Naive thymus-derived CD4-positive, alpha-beta T cell (primary cell): ENCODE data around the gene ACOX1. TPM values are rescaled to one million over a fixed set of nuclear protein-coding genes. Genes with fewer than 3 reads are reported as not detected.

ENCODE experiments used
- ATAC-seq: fragments of 150-1000 bp; cut with Tn5 transposase; 2 replicates; pipeline ENCODE4 v1.10.0; 2021; ENCODE audit warnings: mild to moderate bottlenecking, moderate library complexity
- CTCF ChIA-PET: fragments of 350-600 bp; sonication (Branson Sonifier 250); formaldehyde crosslinking; loops from one replicate; lab custom pipeline; 2021; ENCODE audit warnings: antibody characterized with exemption; lab: Charles Lee
- POLR2A ChIA-PET: fragments of 350-600 bp; sonication (Branson Sonifier 250); formaldehyde crosslinking; loops from one replicate; lab custom pipeline; 2021; ENCODE audit warnings: antibody characterized with exemption, inconsistent platforms; lab: Charles Lee
- DNase-seq, 9 donors: peaks; one replicate each; pipeline versions ENCODE4 v3.0.0 to v3.0.0-alpha.2; 2020 to 2022; ENCODE audit warnings: mixed read lengths in 1 of 9
- H3K27ac ChIP-seq: one replicate; pipeline ENCODE4 v1.7.0; 2013; ENCODE audit warnings: mild to moderate bottlenecking, low read depth, low read length, moderate library complexity
- H3K27me3 ChIP-seq, 2 donors: one replicate each; pipeline ENCODE4 v1.7.0; 2013; ENCODE audit warnings: low read length in 2 of 2, mild to moderate bottlenecking in 2 of 2, moderate library complexity in 2 of 2; ENCODE audit not compliant: control insufficient read depth in 2 of 2, insufficient read depth in 2 of 2
- H3K36me3 ChIP-seq, 3 experiments: 1 replicate in 2 of 3; 2 replicates in 1 of 3; pipeline ENCODE4 v1.7.0; 2013; ENCODE audit warnings: low read length in 3 of 3, mild to moderate bottlenecking in 3 of 3, moderate library complexity in 1 of 3; ENCODE audit not compliant: insufficient read depth in 3 of 3, control insufficient read depth in 2 of 3
- H3K4me1 ChIP-seq, 2 donors: one replicate each; pipeline ENCODE4 v1.7.0; 2013; ENCODE audit warnings: low read length in 2 of 2, mild to moderate bottlenecking in 2 of 2, moderate library complexity in 1 of 2; ENCODE audit not compliant: control insufficient read depth in 2 of 2, insufficient read depth in 2 of 2
- H3K4me3 ChIP-seq: 2 replicates; pipeline ENCODE4 v1.7.0; 2013; ENCODE audit warnings: mild to moderate bottlenecking, low read length
- H3K9me3 ChIP-seq, 3 experiments: 1 replicate in 2 of 3; 2 replicates in 1 of 3; pipeline ENCODE4 v1.7.0; 2013; ENCODE audit warnings: low read length in 3 of 3; ENCODE audit not compliant: control insufficient read depth in 2 of 3
- H3K27ac Mint-ChIP-seq, 9 donors: one replicate each; pipeline ENCODE4 v1.8.0; 2020 to 2022; ENCODE audit warnings: mixed read lengths in 9 of 9, mild to moderate bottlenecking in 8 of 9, moderate library complexity in 5 of 9, inconsistent platforms in 2 of 9
- H3K27me3 Mint-ChIP-seq, 5 donors: one replicate each; pipeline ENCODE4 v1.8.0; 2021 to 2022; ENCODE audit warnings: mixed read lengths in 5 of 5, mild to moderate bottlenecking in 1 of 5
- H3K36me3 Mint-ChIP-seq, 5 donors: one replicate each; pipeline ENCODE4 v1.8.0; 2020 to 2022; ENCODE audit warnings: mixed read lengths in 5 of 5, mild to moderate bottlenecking in 3 of 5, inconsistent platforms in 1 of 5
- H3K4me1 Mint-ChIP-seq, 7 donors: one replicate each; pipeline ENCODE4 v1.8.0; 2020 to 2022; ENCODE audit warnings: mixed read lengths in 7 of 7, mild to moderate bottlenecking in 3 of 7, inconsistent platforms in 1 of 7
- H3K4me3 Mint-ChIP-seq, 10 donors: one replicate each; pipeline ENCODE4 v1.8.0; 2020 to 2022; ENCODE audit warnings: mild to moderate bottlenecking in 10 of 10, mixed read lengths in 10 of 10, moderate library complexity in 6 of 10, inconsistent platforms in 2 of 10
- H3K9me3 Mint-ChIP-seq, 11 donors: one replicate each; pipeline ENCODE4 v1.8.0; 2020 to 2022; ENCODE audit warnings: mixed read lengths in 11 of 11, mild to moderate bottlenecking in 4 of 11, inconsistent platforms in 1 of 11, moderate library complexity in 1 of 11
- intact Hi-C, 2 donors: fragments of 100-400 bp; cut with micrococcal nuclease; formaldehyde crosslinking; loops; one replicate each; pipeline ENCODE4 v1.15.1; 2023
- polyA plus RNA-seq, 2 donors: library from polyadenylated mRNA; unstranded; fragments of 300-500 nt; fragmentation: Illumina TruSeq; gene quantifications; one replicate each; pipeline ENCODE4 v1.2.3, GENCODE V29; 2021
- total RNA-seq, 6 experiments: library from RNA in 5 of 6; stranded (reverse) in 5 of 6; gene quantifications; 1 replicate in 5 of 6; 2 replicates in 1 of 6; pipeline ENCODE4 v1.2.3 and lab custom pipeline; 2021 to 2026

ACOX1 gene
- total and polyA plus RNA-seq, 7 experiments from 2014 or later = 12.5 to 35.0 (median 30.9) TPM

GRCh38 chr17:75925103-75925502, 53.9 kb downstream of the ACOX1 start:
- peaks cover 0 to 4% (median 0%) of the 10 kb centered on the region in 7 donors for H3K4me1 Mint-ChIP-seq
- no peaks in the 10 kb centered on the region for H3K27me3 ChIP-seq
- H3K4me1 ChIP-seq = no peaks in the 10 kb centered on the region
- POLR2A ChIA-PET = no interaction called here
- H3K9me3 ChIP-seq = no peaks in the 10 kb centered on the region
- H3K9me3 Mint-ChIP-seq = no peaks in the 10 kb centered on the region
- no peak overlapping the region for H3K4me3 Mint-ChIP-seq
- peaks cover 0 to 31% (median 0%) of the 10 kb centered on the region in 3 experiments for H3K36me3 ChIP-seq
- no peaks in the 10 kb centered on the region for H3K27me3 Mint-ChIP-seq
- CTCF ChIA-PET = no interaction called here
- no peak overlapping the region for H3K4me3 ChIP-seq
- intact Hi-C loops = no loop called here
- no peak overlapping the region for H3K27ac Mint-ChIP-seq
- ATAC-seq = no peak
- peaks cover 0 to 24% (median 3%) of the 10 kb centered on the region in 5 donors for H3K36me3 Mint-ChIP-seq
- DNase-seq = no peak
- no peak overlapping the region for H3K27ac ChIP-seq

GRCh38 chr17:75922963-75923874, 55.7 kb downstream of the ACOX1 start:
- Histone ChIP-seq H3K4me3 (no peak overlapping the region), H3K36me3 (peaks cover 0 to 42% (median 0%) of the 10 kb centered on the region in 3 experiments), H3K4me1 (no peaks in the 10 kb centered on the region), H3K27me3 (no peaks in the 10 kb centered on the region), H3K27ac (no peak overlapping the region), H3K9me3 (no peaks in the 10 kb centered on the region)
- ATAC-seq (no peak), DNase-seq (no peak)
- no peaks in the 10 kb centered on the region for H3K9me3 Mint-ChIP-seq
- peaks cover 0 to 29% (median 3%) of the 10 kb centered on the region in 5 donors for H3K36me3 Mint-ChIP-seq
- H3K4me3 Mint-ChIP-seq = no peak overlapping the region
- H3K27me3 Mint-ChIP-seq = no peaks in the 10 kb centered on the region
- POLR2A ChIA-PET = no interaction called here
- H3K4me1 Mint-ChIP-seq = peaks cover 0 to 4% (median 0%) of the 10 kb centered on the region in 7 donors
- intact Hi-C loops = no loop called here
- CTCF ChIA-PET = no interaction called here
- no peak overlapping the region for H3K27ac Mint-ChIP-seq

GRCh38 chr17:75922173-75922961, 56.6 kb downstream of the ACOX1 start:
- Histone ChIP-seq H3K9me3 (no peaks in the 10 kb centered on the region), H3K27ac (no peak overlapping the region), H3K36me3 (peaks cover 0 to 45% (median 0%) of the 10 kb centered on the region in 3 experiments), H3K4me3 (no peak overlapping the region), H3K4me1 (no peaks in the 10 kb centered on the region), H3K27me3 (no peaks in the 10 kb centered on the region)
- Mint-ChIP-seq H3K27ac (peak overlapping the region in 1 of 9 donors; percentile 10), H3K27me3 (no peaks in the 10 kb centered on the region), H3K36me3 (peaks cover under 1 to 24% (median 3%) of the 10 kb centered on the region in 5 donors), H3K4me3 (no peak overlapping the region), H3K4me1 (peaks cover 0 to 4% (median 0%) of the 10 kb centered on the region in 7 donors), H3K9me3 (no peaks in the 10 kb centered on the region)
- DNase-seq = no peak
- intact Hi-C loops = no loop called here
- POLR2A ChIA-PET = no interaction called here
- ATAC-seq = no peak
- CTCF ChIA-PET = interaction anchor here (0.6 kb wide), 1 partner anchor 76 kb away, joined by 3 read pairs; no protein-coding TSS in a partner anchor

GRCh38 chr17:75921596-75921995, 57.4 kb downstream of the ACOX1 start:
- Mint-ChIP-seq H3K4me3 (no peak overlapping the region), H3K27me3 (no peaks in the 10 kb centered on the region), H3K9me3 (no peaks in the 10 kb centered on the region), H3K4me1 (peaks cover 0 to 5% (median 0%) of the 10 kb centered on the region in 7 donors), H3K36me3 (peaks cover 4 to 24% (median 8%) of the 10 kb centered on the region in 5 donors), H3K27ac (no peak overlapping the region)
- DNase-seq (no peak), ATAC-seq (no peak)
- Histone ChIP-seq H3K9me3 (no peaks in the 10 kb centered on the region), H3K4me1 (no peaks in the 10 kb centered on the region), H3K27me3 (no peaks in the 10 kb centered on the region), H3K36me3 (peaks cover 0 to 49% (median 0%) of the 10 kb centered on the region in 3 experiments), H3K4me3 (no peak overlapping the region), H3K27ac (no peak overlapping the region)
- CTCF ChIA-PET = interaction anchor here (0.6 kb wide), 1 partner anchor 77 kb away, joined by 3 read pairs; no protein-coding TSS in a partner anchor
- intact Hi-C loops = no loop called here
- POLR2A ChIA-PET = no interaction called here

GRCh38 chr17:75920045-75920560, 58.9 kb downstream of the ACOX1 start:
- POLR2A ChIA-PET = no interaction called here
- H3K4me1 ChIP-seq = no peaks in the 10 kb centered on the region
- peaks cover 0 to 35% (median 0%) of the 10 kb centered on the region in 3 experiments for H3K36me3 ChIP-seq
- ATAC-seq (no peak), DNase-seq (no peak)
- H3K27ac ChIP-seq = no peak overlapping the region
- H3K9me3 Mint-ChIP-seq = no peaks in the 10 kb centered on the region
- H3K27ac Mint-ChIP-seq = no peak overlapping the region
- H3K9me3 ChIP-seq = no peaks in the 10 kb centered on the region
- H3K36me3 Mint-ChIP-seq = peaks cover 4 to 22% (median 9%) of the 10 kb centered on the region in 5 donors
- intact Hi-C loops = no loop called here
- CTCF ChIA-PET = interaction anchor here (0.6 to 0.8 kb wide), 2 partner anchors 85 to 748 kb away, joined by 3 read pairs; no protein-coding TSS in a partner anchor
- no peaks in the 10 kb centered on the region for H3K27me3 Mint-ChIP-seq
- H3K27me3 ChIP-seq = no peaks in the 10 kb centered on the region
- peaks cover 0 to 5% (median 0%) of the 10 kb centered on the region in 7 donors for H3K4me1 Mint-ChIP-seq
- no peak overlapping the region for H3K4me3 Mint-ChIP-seq
- H3K4me3 ChIP-seq = no peak overlapping the region

GRCh38 chr17:75919611-75920010, 59.4 kb downstream of the ACOX1 start:
- Histone ChIP-seq H3K36me3 (peaks cover 0 to 33% (median 0%) of the 10 kb centered on the region in 3 experiments), H3K9me3 (no peaks in the 10 kb centered on the region), H3K4me1 (no peaks in the 10 kb centered on the region), H3K27ac (no peak overlapping the region), H3K27me3 (no peaks in the 10 kb centered on the region), H3K4me3 (no peak overlapping the region)
- no peak overlapping the region for H3K27ac Mint-ChIP-seq
- POLR2A ChIA-PET = no interaction called here
- DNase-seq (no peak), ATAC-seq (no peak)
- H3K27me3 Mint-ChIP-seq = no peaks in the 10 kb centered on the region
- H3K4me3 Mint-ChIP-seq = no peak overlapping the region
- H3K36me3 Mint-ChIP-seq = peaks cover 4 to 25% (median 9%) of the 10 kb centered on the region in 5 donors
- intact Hi-C loops = no loop called here
- CTCF ChIA-PET = interaction anchor here (0.6 kb wide), 1 partner anchor 748 kb away, joined by 3 read pairs; no protein-coding TSS in a partner anchor
- H3K9me3 Mint-ChIP-seq = no peaks in the 10 kb centered on the region
- H3K4me1 Mint-ChIP-seq = peaks cover 0 to 5% (median 0%) of the 10 kb centered on the region in 7 donors
